ENCODE measurements around the gene OR6N1. TPM values are rescaled to one million over a fixed set of nuclear protein-coding genes. Genes with fewer than 3 reads are reported as not detected.

The OR6N1 gene
- total and polyA plus RNA-seq, 8 donors, result not detected

GRCh38 chr1:158801396-158801795 is 29.4 kb upstream of the OR6N1 start:
- H3K4me1 ChIP-seq, result no peaks in the 10 kb centered on the region
- no peak for DNase-seq
- peak overlapping the region in 2 of 5 donors; percentile 51 to 52 for H3K27ac ChIP-seq
- no peaks in the 10 kb centered on the region for H3K9me3 ChIP-seq
- H3K4me3 ChIP-seq, result no peak overlapping the region
- WGBS, 5 donors, result 80 to 90% (median 89%) methylated on average over 1 of the region's 1 CpG
- no peaks in the 10 kb centered on the region for H3K36me3 ChIP-seq
- H3K27me3 ChIP-seq, result no peaks in the 10 kb centered on the region
- intact Hi-C loops (cut with DNase I; ENCODE audit: low total_unique reads), result no loop called here
- TF ChIP-seq CTCF (IDR thresholded peaks at IDR 0.05), result no peak
- no peak for TF ChIP-seq POLR2A (IDR thresholded peaks at IDR 0.05)
- no peak for TF ChIP-seq EP300 (IDR thresholded peaks at IDR 0.05)
- no peak for TF ChIP-seq POLR2AphosphoS5 (IDR thresholded peaks at IDR 0.05)

DNA sequence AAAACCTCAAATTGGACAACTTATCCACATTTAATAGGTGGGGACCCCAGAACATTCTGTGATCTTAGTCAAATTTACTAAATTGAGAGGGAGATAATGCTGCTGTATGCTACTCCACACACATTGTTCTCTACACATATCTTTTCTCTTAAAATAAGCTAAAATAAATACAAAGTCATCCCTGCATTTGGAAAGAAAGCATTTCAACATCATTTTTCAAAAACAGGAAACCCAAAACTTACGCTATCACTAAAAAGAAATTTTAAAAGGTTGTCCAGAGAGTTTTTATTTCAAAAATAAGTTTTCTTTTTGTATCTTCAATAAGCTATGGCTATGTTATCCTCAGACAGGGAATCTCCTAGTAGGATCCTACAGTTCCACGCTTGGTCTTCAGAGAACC is 28.5 kb upstream of the OR6N1 start:
- TF ChIP-seq EP300 (IDR thresholded peaks at IDR 0.05), result no peak
- no peak for TF ChIP-seq CTCF (IDR thresholded peaks at IDR 0.05)
- TF ChIP-seq POLR2A (IDR thresholded peaks at IDR 0.05), result no peak
- no peak for TF ChIP-seq POLR2AphosphoS5 (IDR thresholded peaks at IDR 0.05)
- H3K9me3 ChIP-seq, result no peaks in the 10 kb centered on the region
- H3K27ac ChIP-seq, result peak overlapping the region in 2 of 5 donors; percentile 51 to 52
- H3K27me3 ChIP-seq, result no peaks in the 10 kb centered on the region
- 83 to 97% (median 87%) methylated on average over 2 of the region's 2 CpGs for WGBS, 5 donors
- no peak overlapping the region for H3K4me3 ChIP-seq
- intact Hi-C loops (cut with DNase I; ENCODE audit: low total_unique reads), result no loop called here
- DNase-seq, result no peak
- no peaks in the 10 kb centered on the region for H3K36me3 ChIP-seq
- no peaks in the 10 kb centered on the region for H3K4me1 ChIP-seq

DNA sequence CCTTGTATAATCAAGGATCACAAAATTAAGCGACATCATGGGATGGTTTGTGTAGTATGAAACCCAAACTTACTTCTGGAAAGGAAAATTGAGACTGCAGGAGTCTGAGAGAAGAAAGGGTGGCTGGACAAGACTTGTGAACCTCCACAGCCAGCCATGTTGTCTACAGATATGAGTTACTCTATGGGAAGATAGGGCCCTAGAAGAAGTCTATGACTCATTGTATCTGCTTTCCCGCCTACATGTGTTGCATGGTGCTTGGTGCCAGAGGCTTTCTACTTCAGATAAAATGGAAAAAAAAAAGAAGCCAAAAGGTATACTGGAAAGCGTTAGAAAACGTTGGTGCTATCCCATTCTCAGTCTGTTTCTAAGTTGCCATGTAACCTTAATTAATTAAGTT is 27.7 kb upstream of the OR6N1 start:
- no peaks in the 10 kb centered on the region for H3K4me1 ChIP-seq
- TF ChIP-seq CTCF (IDR thresholded peaks at IDR 0.05) (no peak), POLR2AphosphoS5 (IDR thresholded peaks at IDR 0.05) (no peak), POLR2A (IDR thresholded peaks at IDR 0.05) (no peak), EP300 (IDR thresholded peaks at IDR 0.05) (no peak)
- intact Hi-C loops (cut with DNase I; ENCODE audit: low total_unique reads), result no loop called here
- H3K4me3 ChIP-seq, result no peak overlapping the region
- peak overlapping the region in 2 of 5 donors; percentile 51 to 52 for H3K27ac ChIP-seq
- no peaks in the 10 kb centered on the region for H3K36me3 ChIP-seq
- 71 to 84% (median 74%) methylated on average over 4 of the region's 4 CpGs for WGBS, 5 donors
- no peaks in the 10 kb centered on the region for H3K9me3 ChIP-seq
- DNase-seq, result no peak
- H3K27me3 ChIP-seq, result no peaks in the 10 kb centered on the region

- intact Hi-C loops (cut with DNase I; ENCODE audit: low total_unique reads), result no loop called here
- Histone ChIP-seq H3K4me3 (no peak overlapping the region), H3K9me3 (no peaks in the 10 kb centered on the region), H3K27me3 (no peaks in the 10 kb centered on the region), H3K36me3 (no peaks in the 10 kb centered on the region), H3K4me1 (no peaks in the 10 kb centered on the region), H3K27ac (no peak overlapping the region)
- no peak for DNase-seq
- TF ChIP-seq CTCF (IDR thresholded peaks at IDR 0.05) (no peak), EP300 (IDR thresholded peaks at IDR 0.05) (no peak), POLR2AphosphoS5 (IDR thresholded peaks at IDR 0.05) (no peak), POLR2A (IDR thresholded peaks at IDR 0.05) (no peak)
- 49 to 76% (median 62%) methylated on average over 3 of the region's 3 CpGs for WGBS, 5 donors
Measured at GRCh38 chr1:158798531-158798930, 26.5 kb upstream of the OR6N1 start.
